HL-60 (cell line): Measurements from ENCODE around the gene SLC45A1.

ENCODE experiments used
- DNase-seq, 2 experiments: peaks; one replicate each; pipeline ENCODE4 v3.0.0-alpha.2; 2010 to 2020; ENCODE audit warnings: low read depth in 1 of 2, low spot score in 1 of 2
- H3K27ac ChIP-seq: fragments of 250-450 bp; sonication (Bioruptor Pico); replicated peaks from 2 replicates; pipeline ENCODE4 v1.5.1; 2020; ENCODE audit warnings: mild to moderate bottlenecking, moderate library complexity
- H3K27me3 ChIP-seq: fragments of 250-450 bp; sonication (Bioruptor Pico); 2 replicates; pipeline ENCODE4 v1.5.1; 2021; ENCODE audit warnings: mild to moderate bottlenecking, moderate library complexity; ENCODE audit not compliant: insufficient read depth, poor library complexity, severe bottlenecking
- H3K4me3 ChIP-seq: replicated peaks from 2 replicates; pipeline ENCODE4 v1.5.1; 2011; ENCODE audit warnings: mild to moderate bottlenecking, control low read depth, low read length; ENCODE audit not compliant: insufficient read depth
- GABPA ChIP-seq: IDR thresholded peaks from 2 replicates; pipeline ENCODE4 v1.6.1; 2012; ENCODE audit warnings: low read depth
- POLR2AphosphoS5 ChIP-seq: IDR thresholded peaks from 2 replicates; pipeline ENCODE4 v1.6.1; 2012; ENCODE audit warnings: low read depth
- SPI1 ChIP-seq: IDR thresholded peaks from 2 replicates; pipeline ENCODE4 v1.6.1; 2012; ENCODE audit warnings: low read depth, mild to moderate bottlenecking, borderline replicate concordance
- TF ChIP-seq, protein P1 (sequence below): IDR thresholded peaks from 2 replicates; pipeline ENCODE4 v1.6.1; 2012; ENCODE audit warnings: low read depth; ENCODE audit not compliant: insufficient replicate concordance
- TF ChIP-seq, protein P2 (sequence below): IDR thresholded peaks from one replicate; pipeline ENCODE4 v1.5.1; 2011; ENCODE audit warnings: low read length, control low read depth, inconsistent platforms; ENCODE audit not compliant: insufficient read depth

The SLC45A1 gene

DNA sequence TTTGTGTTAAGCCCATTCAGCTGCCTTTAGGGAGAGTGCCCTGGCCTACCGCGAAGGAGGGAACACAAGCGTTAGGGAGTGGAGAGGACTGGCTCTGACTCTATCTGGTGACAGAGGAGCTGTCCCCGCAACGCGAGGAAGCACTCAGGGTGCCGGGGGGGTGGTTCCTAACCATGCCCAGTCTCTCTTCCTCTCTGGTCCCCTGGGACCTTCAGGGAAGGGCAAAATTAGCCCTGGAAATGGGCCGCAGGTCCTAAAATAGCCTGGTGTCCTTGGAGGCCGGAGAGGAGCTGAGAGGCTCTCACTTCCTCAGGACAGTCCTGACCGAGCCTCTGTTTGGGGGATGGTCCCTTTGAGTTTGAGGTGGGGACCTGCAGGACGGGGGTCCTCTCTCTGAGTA lies 5.8 kb downstream of the SLC45A1 start:
- H3K4me3 ChIP-seq, result no peak overlapping the region
- H3K27ac ChIP-seq, result no peak overlapping the region
- no peak for DNase-seq
- TF ChIP-seq GABPA (no peak), SPI1 (no peak), POLR2AphosphoS5 (no peak)
- TF ChIP-seq, protein P1, sequence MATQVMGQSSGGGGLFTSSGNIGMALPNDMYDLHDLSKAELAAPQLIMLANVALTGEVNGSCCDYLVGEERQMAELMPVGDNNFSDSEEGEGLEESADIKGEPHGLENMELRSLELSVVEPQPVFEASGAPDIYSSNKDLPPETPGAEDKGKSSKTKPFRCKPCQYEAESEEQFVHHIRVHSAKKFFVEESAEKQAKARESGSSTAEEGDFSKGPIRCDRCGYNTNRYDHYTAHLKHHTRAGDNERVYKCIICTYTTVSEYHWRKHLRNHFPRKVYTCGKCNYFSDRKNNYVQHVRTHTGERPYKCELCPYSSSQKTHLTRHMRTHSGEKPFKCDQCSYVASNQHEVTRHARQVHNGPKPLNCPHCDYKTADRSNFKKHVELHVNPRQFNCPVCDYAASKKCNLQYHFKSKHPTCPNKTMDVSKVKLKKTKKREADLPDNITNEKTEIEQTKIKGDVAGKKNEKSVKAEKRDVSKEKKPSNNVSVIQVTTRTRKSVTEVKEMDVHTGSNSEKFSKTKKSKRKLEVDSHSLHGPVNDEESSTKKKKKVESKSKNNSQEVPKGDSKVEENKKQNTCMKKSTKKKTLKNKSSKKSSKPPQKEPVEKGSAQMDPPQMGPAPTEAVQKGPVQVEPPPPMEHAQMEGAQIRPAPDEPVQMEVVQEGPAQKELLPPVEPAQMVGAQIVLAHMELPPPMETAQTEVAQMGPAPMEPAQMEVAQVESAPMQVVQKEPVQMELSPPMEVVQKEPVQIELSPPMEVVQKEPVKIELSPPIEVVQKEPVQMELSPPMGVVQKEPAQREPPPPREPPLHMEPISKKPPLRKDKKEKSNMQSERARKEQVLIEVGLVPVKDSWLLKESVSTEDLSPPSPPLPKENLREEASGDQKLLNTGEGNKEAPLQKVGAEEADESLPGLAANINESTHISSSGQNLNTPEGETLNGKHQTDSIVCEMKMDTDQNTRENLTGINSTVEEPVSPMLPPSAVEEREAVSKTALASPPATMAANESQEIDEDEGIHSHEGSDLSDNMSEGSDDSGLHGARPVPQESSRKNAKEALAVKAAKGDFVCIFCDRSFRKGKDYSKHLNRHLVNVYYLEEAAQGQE, result no peak
- TF ChIP-seq, protein P2, sequence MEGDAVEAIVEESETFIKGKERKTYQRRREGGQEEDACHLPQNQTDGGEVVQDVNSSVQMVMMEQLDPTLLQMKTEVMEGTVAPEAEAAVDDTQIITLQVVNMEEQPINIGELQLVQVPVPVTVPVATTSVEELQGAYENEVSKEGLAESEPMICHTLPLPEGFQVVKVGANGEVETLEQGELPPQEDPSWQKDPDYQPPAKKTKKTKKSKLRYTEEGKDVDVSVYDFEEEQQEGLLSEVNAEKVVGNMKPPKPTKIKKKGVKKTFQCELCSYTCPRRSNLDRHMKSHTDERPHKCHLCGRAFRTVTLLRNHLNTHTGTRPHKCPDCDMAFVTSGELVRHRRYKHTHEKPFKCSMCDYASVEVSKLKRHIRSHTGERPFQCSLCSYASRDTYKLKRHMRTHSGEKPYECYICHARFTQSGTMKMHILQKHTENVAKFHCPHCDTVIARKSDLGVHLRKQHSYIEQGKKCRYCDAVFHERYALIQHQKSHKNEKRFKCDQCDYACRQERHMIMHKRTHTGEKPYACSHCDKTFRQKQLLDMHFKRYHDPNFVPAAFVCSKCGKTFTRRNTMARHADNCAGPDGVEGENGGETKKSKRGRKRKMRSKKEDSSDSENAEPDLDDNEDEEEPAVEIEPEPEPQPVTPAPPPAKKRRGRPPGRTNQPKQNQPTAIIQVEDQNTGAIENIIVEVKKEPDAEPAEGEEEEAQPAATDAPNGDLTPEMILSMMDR, result no peak
- peaks cover 6% of the 10 kb centered on the region for H3K27me3 ChIP-seq

DNA sequence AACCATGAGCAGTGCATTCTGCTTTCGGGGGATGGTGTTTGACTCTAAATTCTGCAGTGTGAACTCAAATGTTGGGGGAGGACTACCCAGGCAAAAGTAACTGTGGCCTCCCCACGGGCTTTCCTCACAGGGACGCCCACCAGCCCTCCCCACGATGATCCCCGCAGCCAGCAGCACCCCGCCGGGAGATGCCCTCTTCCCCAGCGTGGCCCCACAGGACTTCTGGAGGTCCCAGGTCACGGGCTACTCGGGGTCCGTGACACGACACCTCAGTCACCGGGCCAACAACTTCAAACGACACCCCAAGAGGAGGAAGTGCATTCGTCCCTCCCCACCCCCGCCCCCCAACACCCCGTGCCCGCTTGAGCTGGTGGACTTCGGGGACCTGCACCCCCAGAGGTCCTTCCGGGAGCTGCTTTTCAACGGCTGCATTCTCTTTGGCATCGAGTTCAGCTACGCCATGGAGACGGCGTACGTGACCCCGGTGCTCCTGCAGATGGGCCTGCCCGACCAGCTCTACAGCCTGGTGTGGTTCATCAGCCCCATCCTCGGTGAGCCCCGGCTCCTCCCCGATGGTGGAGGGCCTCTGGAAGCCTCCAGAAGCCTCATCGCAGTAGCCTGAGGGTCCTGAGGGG lies 6.4 kb downstream of the SLC45A1 start:
- TF ChIP-seq POLR2AphosphoS5 (no peak), GABPA (no peak), SPI1 (no peak)
- TF ChIP-seq, protein P1, result no peak
- TF ChIP-seq, protein P2, result no peak
- Histone ChIP-seq H3K4me3 (no peak overlapping the region), H3K27me3 (no peaks in the 10 kb centered on the region), H3K27ac (no peak overlapping the region)
- DNase-seq, result no peak

DNA sequence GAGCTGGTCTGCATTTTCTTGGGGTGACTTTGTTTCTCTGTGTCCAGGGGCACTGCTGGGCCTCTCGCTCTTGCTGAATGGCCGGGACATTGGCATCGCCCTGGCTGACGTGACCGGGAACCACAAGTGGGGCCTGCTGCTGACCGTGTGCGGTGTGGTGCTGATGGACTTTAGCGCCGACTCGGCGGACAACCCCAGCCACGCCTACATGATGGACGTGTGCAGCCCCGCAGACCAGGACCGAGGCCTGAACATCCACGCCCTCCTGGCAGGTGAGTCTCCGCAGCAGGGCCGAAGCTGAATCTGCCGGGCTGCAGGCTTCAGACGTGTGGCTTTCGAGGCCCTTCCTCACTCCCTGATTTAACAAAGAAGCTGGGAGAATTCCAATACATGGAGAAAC lies 7.9 kb downstream of the SLC45A1 start:
- Histone ChIP-seq H3K27me3 (no peaks in the 10 kb centered on the region), H3K4me3 (no peak overlapping the region), H3K27ac (no peak overlapping the region)
- DNase-seq, result no peak
- TF ChIP-seq POLR2AphosphoS5 (no peak), GABPA (no peak), SPI1 (no peak)
- TF ChIP-seq, protein P2, result no peak
- TF ChIP-seq, protein P1, result no peak
